Common myeloid progenitor, CD34-positive (primary cell): ENCODE measurements around the gene RAB31.
"Not testable (repeated sequence)": the region's sequence is repeated elsewhere in the genome, so short reads cannot be mapped to it uniquely, and the experiment has no call there.

Source experiments
- CTCF ChIA-PET: fragments of 350-600 bp; sonication (Branson Sonifier 250); formaldehyde crosslinking; loops from one replicate; lab custom pipeline; 2021; ENCODE audit warnings: antibody characterized with exemption; lab: Charles Lee
- POLR2A ChIA-PET: fragments of 350-600 bp; sonication (Branson Sonifier 250); formaldehyde crosslinking; loops from one replicate; lab custom pipeline; 2021; ENCODE audit warnings: antibody characterized with exemption; lab: Charles Lee
- DNase-seq, 3 donors: peaks; one replicate each; pipeline versions ENCODE4 v3.0.0 to v3.0.0-alpha.2; 2013
- H3K27ac ChIP-seq, 2 experiments: 1 replicate in 1 of 2; 2 replicates in 1 of 2; pipeline ENCODE4 v1.7.0; 2013; ENCODE audit warnings: inconsistent platforms in 2 of 2, low read length in 2 of 2, mild to moderate bottlenecking in 2 of 2, low read depth in 1 of 2, moderate library complexity in 1 of 2; ENCODE audit not compliant: severe bottlenecking in 2 of 2, insufficient read depth in 1 of 2, poor library complexity in 1 of 2
- H3K27me3 ChIP-seq, 5 experiments: replicated peaks in 2 of 5; 1 replicate in 3 of 5; 2 replicates in 2 of 5; pipeline versions ENCODE4 v1.6.1 to v1.7.0; 2013; ENCODE audit warnings: low read length in 4 of 5, mild to moderate bottlenecking in 2 of 5, moderate library complexity in 2 of 5, inconsistent platforms in 1 of 5; ENCODE audit not compliant: insufficient read depth in 5 of 5, control insufficient read depth in 4 of 5
- H3K36me3 ChIP-seq, 4 experiments: 1 replicate in 2 of 4; 2 replicates in 2 of 4; pipeline versions ENCODE4 v1.6.1 to v1.7.0; 2013; ENCODE audit warnings: low read length in 3 of 4, control low read depth in 1 of 4, mild to moderate bottlenecking in 1 of 4; ENCODE audit not compliant: control insufficient read depth in 4 of 4, insufficient read depth in 4 of 4
- H3K4me1 ChIP-seq, 4 experiments: 1 replicate in 3 of 4; 2 replicates in 1 of 4; pipeline versions ENCODE4 v1.6.1 to v1.7.1; 2013; ENCODE audit warnings: low read length in 3 of 4, mild to moderate bottlenecking in 3 of 4, control low read depth in 1 of 4, inconsistent platforms in 1 of 4, moderate library complexity in 1 of 4; ENCODE audit not compliant: control insufficient read depth in 4 of 4, insufficient read depth in 4 of 4; ENCODE audit errors: control extremely low read depth in 1 of 4
- H3K4me3 ChIP-seq, 7 experiments: 1 replicate in 4 of 7; 2 replicates in 3 of 7; pipeline versions ENCODE4 v1.5.1 to v1.7.0; 2013; ENCODE audit warnings: mild to moderate bottlenecking in 7 of 7, low read length in 6 of 7, moderate library complexity in 6 of 7, inconsistent platforms in 2 of 7, low read depth in 2 of 7, control low read depth in 1 of 7; ENCODE audit not compliant: insufficient read depth in 4 of 7, control insufficient read depth in 1 of 7; ENCODE audit errors: extremely low read depth in 1 of 7
- H3K9me3 ChIP-seq, 5 experiments: 1 replicate in 4 of 5; 2 replicates in 1 of 5; pipeline versions ENCODE4 v1.6.1 to v1.7.1; 2013; ENCODE audit warnings: low read length in 4 of 5, mild to moderate bottlenecking in 2 of 5, inconsistent platforms in 1 of 5, low read depth in 1 of 5, moderate library complexity in 1 of 5; ENCODE audit not compliant: control insufficient read depth in 4 of 5, insufficient read depth in 2 of 5; ENCODE audit errors: control extremely low read depth in 1 of 5
- WGBS: methylation state at CpG from one replicate; pipeline ENCODE4 v1.1.5; 2013; ENCODE audit not compliant: insufficient coverage; 5-methylcytosine and 5-hydroxymethylcytosine counted together

RAB31 gene

DNA sequence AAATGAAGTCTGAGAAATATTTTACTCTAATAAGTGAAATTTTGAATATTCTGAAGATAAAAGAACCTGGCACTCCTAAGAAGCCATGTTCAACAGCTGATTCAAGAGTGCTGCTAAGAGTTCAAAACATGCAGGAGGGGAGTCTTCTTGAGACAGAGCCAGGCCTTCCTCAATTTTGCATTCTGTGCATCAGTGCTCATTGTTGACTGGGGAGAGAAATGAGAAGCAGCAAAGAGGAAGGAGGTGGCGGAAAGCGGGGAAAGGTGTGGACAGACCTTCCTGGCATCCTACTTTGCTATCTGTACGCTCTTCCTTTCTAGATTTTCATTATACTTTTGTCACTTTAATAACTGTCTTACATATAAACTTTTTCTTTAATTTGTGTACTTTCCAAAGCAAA lies 148.0 kb downstream of the RAB31 start:
- WGBS, result no CpG with 5 or more reads among the region's 3 CpGs
- DNase-seq, result no peak

DNA sequence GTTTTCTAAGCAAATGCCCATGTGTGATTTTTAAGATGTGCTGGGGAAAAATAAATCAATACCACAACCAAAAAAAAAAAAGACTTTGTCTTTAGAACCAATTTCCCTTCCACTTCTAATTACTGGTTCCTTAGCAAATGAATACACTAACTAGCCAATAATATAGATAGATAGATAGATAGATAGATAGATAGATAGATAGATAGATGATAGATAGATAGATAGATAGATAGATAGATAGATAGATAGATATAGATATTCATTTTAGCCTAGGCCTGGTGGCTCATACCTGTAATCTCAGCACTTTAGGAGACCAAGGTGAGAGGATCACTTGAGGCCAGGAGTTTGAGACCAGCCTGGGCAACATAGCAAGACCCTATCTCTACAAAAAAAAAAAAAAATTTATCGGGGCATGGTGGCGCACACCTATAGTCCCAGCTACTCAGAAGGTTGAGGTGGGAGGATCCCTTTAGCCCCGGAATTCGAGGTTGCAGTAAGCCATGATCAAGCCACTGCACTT lies 149.4 kb downstream of the RAB31 start:
- H3K36me3 ChIP-seq, result peaks cover 0 to 14% (median under 1%) of the 10 kb centered on the region in 4 experiments
- H3K27me3 ChIP-seq, H3K27ac ChIP-seq, POLR2A ChIA-PET, H3K9me3 ChIP-seq, H3K4me3 ChIP-seq, DNase-seq: not testable (repeated sequence)
- CTCF ChIA-PET, result interaction anchor here (1.0 kb wide), 1 partner anchor 8 kb away, joined by 5 read pairs; no protein-coding TSS in a partner anchor
- WGBS, result 100% methylated on average over 3 of the region's 4 CpGs
- peaks cover 0 to 10% (median 0%) of the 10 kb centered on the region in 4 experiments for H3K4me1 ChIP-seq

More for the DNA sequence above, 148.0 kb downstream of the RAB31 start:
- Histone ChIP-seq H3K4me1 (peaks cover 0 to 14% (median 1%) of the 10 kb centered on the region in 4 experiments), H3K4me3 (no peak overlapping the region), H3K27me3 (no peaks in the 10 kb centered on the region), H3K36me3 (peaks cover 0 to 18% (median under 1%) of the 10 kb centered on the region in 4 experiments), H3K27ac (no peak overlapping the region), H3K9me3 (peaks cover 0 to 7% (median 0%) of the 10 kb centered on the region in 5 experiments)
- POLR2A ChIA-PET, result no interaction called here
- CTCF ChIA-PET, result no interaction called here

DNA sequence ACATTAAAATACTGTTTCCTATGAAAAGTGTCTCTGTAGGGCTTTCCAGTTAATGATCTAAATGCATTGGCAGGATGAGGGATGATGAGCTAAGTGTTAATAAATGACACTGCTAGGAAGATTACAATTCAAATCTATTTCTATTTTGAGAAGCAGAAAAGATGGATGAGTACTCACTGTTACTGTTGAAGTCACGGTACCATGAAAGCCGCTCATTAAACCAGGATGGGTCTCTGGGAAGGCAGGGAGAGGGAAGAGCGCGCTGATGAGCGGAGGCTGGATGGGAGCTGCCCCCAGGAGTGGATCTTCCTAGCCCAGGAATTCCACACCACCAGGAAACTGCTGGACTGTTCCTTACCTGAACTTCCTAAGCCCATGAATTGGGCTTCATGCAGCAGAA lies 150.5 kb downstream of the RAB31 start:
- ChIA-PET CTCF (interaction anchor here (1.0 kb wide), 1 partner anchor 9 kb away, joined by 5 read pairs; no protein-coding TSS in a partner anchor), POLR2A (no interaction called here)
- H3K27me3 ChIP-seq, result no peaks in the 10 kb centered on the region
- H3K36me3 ChIP-seq, result peaks cover 0 to 12% (median 0%) of the 10 kb centered on the region in 4 experiments
- peaks cover 0 to 2% (median 0%) of the 10 kb centered on the region in 5 experiments for H3K9me3 ChIP-seq
- 100% methylated on average over 2 of the region's 5 CpGs for WGBS
- H3K4me1 ChIP-seq, result peaks cover 0 to 10% (median 0%) of the 10 kb centered on the region in 4 experiments
- no peak overlapping the region for H3K27ac ChIP-seq
- DNase-seq, result no peak
- H3K4me3 ChIP-seq, result no peak overlapping the region

GRCh38 chr18:9859232-9859631 lies 151.1 kb downstream of the RAB31 start:
- WGBS, result 92% methylated on average over 6 of the region's 7 CpGs
- Histone ChIP-seq H3K9me3 (peaks cover 0 to 2% (median 0%) of the 10 kb centered on the region in 5 experiments), H3K27ac (no peak overlapping the region), H3K27me3 (no peaks in the 10 kb centered on the region), H3K36me3 (peaks cover 0 to 12% (median 0%) of the 10 kb centered on the region in 4 experiments), H3K4me3 (no peak overlapping the region), H3K4me1 (peaks cover 0 to 13% (median 0%) of the 10 kb centered on the region in 4 experiments)
- ChIA-PET POLR2A (no interaction called here), CTCF (no interaction called here)
- DNase-seq, result no peak

- no peaks in the 10 kb centered on the region for H3K27me3 ChIP-seq
- H3K4me3 ChIP-seq, result no peak overlapping the region
- peaks cover 0 to 12% (median 0%) of the 10 kb centered on the region in 4 experiments for H3K36me3 ChIP-seq
- no peak overlapping the region for H3K27ac ChIP-seq
- DNase-seq, result no peak
- 88% methylated on average over 3 of the region's 4 CpGs for WGBS
- H3K9me3 ChIP-seq, result peaks cover 0 to 8% (median 0%) of the 10 kb centered on the region in 5 experiments
- CTCF ChIA-PET, result interaction anchor here (1.4 to 1.6 kb wide), 2 partner anchors 9 to 15 kb away, joined by 3 read pairs; no protein-coding TSS in a partner anchor
- POLR2A ChIA-PET, result interaction anchor here (0.6 kb wide), 1 partner anchor 167 kb away, joined by 3 read pairs; no protein-coding TSS in a partner anchor
- H3K4me1 ChIP-seq, result peaks cover 0 to 12% (median 0%) of the 10 kb centered on the region in 4 experiments
Measured at GRCh38 chr18:9860682-9861081, 152.6 kb downstream of the RAB31 start.

DNA sequence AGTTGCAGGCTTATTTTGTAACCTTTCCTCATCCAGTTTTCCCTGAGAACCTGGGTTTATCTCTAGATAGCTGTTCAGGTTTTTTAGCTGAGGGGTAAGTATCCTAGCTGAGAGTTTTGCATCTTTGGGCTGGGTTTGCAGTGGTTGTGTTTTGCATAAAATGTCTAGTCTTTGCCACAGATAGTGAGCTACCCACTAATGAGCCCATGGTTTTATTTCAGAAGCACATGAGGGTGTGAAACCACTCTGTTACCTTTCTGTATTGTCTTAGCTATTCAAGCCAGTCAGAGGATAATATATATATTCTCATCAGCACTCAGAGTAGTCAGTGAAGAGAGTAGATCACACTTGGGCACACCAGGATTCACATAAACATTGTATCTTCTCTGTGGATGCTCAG lies 153.1 kb downstream of the RAB31 start:
- DNase-seq, result no peak
- POLR2A ChIA-PET, result no interaction called here
- H3K27me3 ChIP-seq, result no peaks in the 10 kb centered on the region
- peaks cover 0 to 7% (median 0%) of the 10 kb centered on the region in 4 experiments for H3K4me1 ChIP-seq
- H3K9me3 ChIP-seq, result peaks cover 0 to 10% (median 0%) of the 10 kb centered on the region in 5 experiments
- H3K4me3 ChIP-seq, result no peak overlapping the region
- CTCF ChIA-PET, result interaction anchor here (1.4 to 1.8 kb wide), 3 partner anchors 9 to 16 kb away, joined by 3 to 4 read pairs (median 3); no protein-coding TSS in a partner anchor
- H3K27ac ChIP-seq, result no peak overlapping the region
- H3K36me3 ChIP-seq, result peaks cover 0 to 12% (median 0%) of the 10 kb centered on the region in 4 experiments

- Histone ChIP-seq H3K27me3 (no peaks in the 10 kb centered on the region), H3K4me3 (no peak overlapping the region), H3K4me1 (peaks cover 0 to 3% (median 0%) of the 10 kb centered on the region in 4 experiments), H3K9me3 (peaks cover 0 to 17% (median 0%) of the 10 kb centered on the region in 5 experiments), H3K36me3 (peaks cover 0 to 12% (median 0%) of the 10 kb centered on the region in 4 experiments), H3K27ac (no peak overlapping the region)
- ChIA-PET CTCF (interaction anchor here (0.8 to 1.8 kb wide), 3 partner anchors 10 to 16 kb away, joined by 3 to 4 read pairs (median 3); no protein-coding TSS in a partner anchor), POLR2A (no interaction called here)
- no peak for DNase-seq
- 95% methylated on average over 4 of the region's 4 CpGs for WGBS
Measured at GRCh38 chr18:9861933-9862332, 153.8 kb downstream of the RAB31 start.
